H9 (cell line): ENCODE data around the gene LSS. TPM values are rescaled to one million over a fixed set of nuclear protein-coding genes. Genes with fewer than 3 reads are reported as not detected.

Source experiments
- DNase-seq: peaks from one replicate; pipeline ENCODE4 v3.0.0-alpha.2; 2017
- H2AFZ ChIP-seq: one replicate; pipeline ENCODE4 v1.6.1; 2013; ENCODE audit warnings: mild to moderate bottlenecking, low read length, control low read depth, moderate library complexity
- H2AK5ac ChIP-seq: 2 replicates; pipeline ENCODE4 v1.6.1; 2013; ENCODE audit warnings: low read length, control low read depth, mixed read lengths; ENCODE audit not compliant: insufficient read length
- H2BK120ac ChIP-seq: one replicate; pipeline ENCODE4 v1.6.1; 2013; ENCODE audit warnings: low read depth, mild to moderate bottlenecking, low read length, control low read depth, inconsistent platforms; ENCODE audit not compliant: poor library complexity, severe bottlenecking
- H2BK12ac ChIP-seq: 2 replicates; pipeline ENCODE4 v1.6.1; 2013; ENCODE audit warnings: low read length, control low read depth, mixed read lengths, low read depth; ENCODE audit not compliant: insufficient read length
- H2BK15ac ChIP-seq: 2 replicates; pipeline ENCODE4 v1.6.1; 2013; ENCODE audit warnings: low read depth, low read length, control low read depth
- H2BK20ac ChIP-seq: one replicate; pipeline ENCODE4 v1.6.1; 2013; ENCODE audit warnings: low read depth, mild to moderate bottlenecking, low read length, control low read depth, inconsistent platforms; ENCODE audit not compliant: poor library complexity, severe bottlenecking
- H2BK5ac ChIP-seq: 2 replicates; pipeline ENCODE4 v1.6.1; 2013; ENCODE audit warnings: low read length, control low read depth, mixed read lengths; ENCODE audit not compliant: insufficient read length
- H3K14ac ChIP-seq: 2 replicates; pipeline ENCODE4 v1.6.1; 2013; ENCODE audit warnings: low read length, control low read depth; ENCODE audit not compliant: insufficient read depth
- H3K18ac ChIP-seq: 2 replicates; pipeline ENCODE4 v1.6.1; 2013; ENCODE audit warnings: low read depth, mild to moderate bottlenecking, mixed read lengths, low read length, control low read depth; ENCODE audit not compliant: insufficient read length
- H3K23ac ChIP-seq: 2 replicates; pipeline ENCODE4 v1.6.1; 2013; ENCODE audit warnings: low read length, control low read depth, mixed read lengths, low read depth; ENCODE audit not compliant: insufficient read length
- H3K23me2 ChIP-seq: 2 replicates; pipeline ENCODE4 v1.6.1; 2013; ENCODE audit warnings: low read depth, mild to moderate bottlenecking, mixed read lengths, low read length, control low read depth; ENCODE audit not compliant: insufficient read length, poor library complexity, severe bottlenecking
- H3K27ac ChIP-seq: 2 replicates; pipeline ENCODE4 v1.5.1; 2013; ENCODE audit warnings: low read length, control low read depth, mixed read lengths, low read depth; ENCODE audit not compliant: insufficient read length
- H3K27me3 ChIP-seq: 2 replicates; pipeline ENCODE4 v1.6.1; 2013; ENCODE audit warnings: low read length, control low read depth, inconsistent platforms; ENCODE audit not compliant: insufficient read depth
- H3K4ac ChIP-seq: 2 replicates; pipeline ENCODE4 v1.6.1; 2013; ENCODE audit warnings: low read depth, mild to moderate bottlenecking, control low read depth, inconsistent platforms, low read length, moderate library complexity
- H3K4me1 ChIP-seq: 2 replicates; pipeline ENCODE4 v1.6.1; 2013; ENCODE audit warnings: low read length, control low read depth, inconsistent platforms; ENCODE audit not compliant: insufficient read depth
- H3K4me2 ChIP-seq: 2 replicates; pipeline ENCODE4 v1.6.1; 2013; ENCODE audit warnings: low read length, control low read depth, mixed read lengths; ENCODE audit not compliant: insufficient read length, insufficient read depth
- H3K56ac ChIP-seq: 2 replicates; pipeline ENCODE4 v1.6.1; 2013; ENCODE audit warnings: low read depth, mild to moderate bottlenecking, mixed read lengths, low read length, control low read depth; ENCODE audit not compliant: insufficient read length
- H3K79me1 ChIP-seq: 2 replicates; pipeline ENCODE4 v1.6.1; 2013; ENCODE audit warnings: low read depth, mild to moderate bottlenecking, moderate library complexity, low read length, control low read depth, inconsistent platforms; ENCODE audit not compliant: insufficient read depth, poor library complexity, severe bottlenecking
- H3K79me2 ChIP-seq: 2 replicates; pipeline ENCODE4 v1.6.1; 2013; ENCODE audit warnings: low read length, control low read depth, inconsistent platforms; ENCODE audit not compliant: insufficient read depth
- H3K9ac ChIP-seq: 2 replicates; pipeline ENCODE4 v1.6.1; 2013; ENCODE audit warnings: low read length, control low read depth, mixed read lengths; ENCODE audit not compliant: insufficient read length; ENCODE audit errors: extremely low read depth
- H3K9me3 ChIP-seq: one replicate; pipeline ENCODE4 v1.6.1; 2013; ENCODE audit warnings: low read depth, low read length, inconsistent platforms; ENCODE audit not compliant: control insufficient read depth
- H3T11ph ChIP-seq: one replicate; pipeline ENCODE4 v1.6.1; 2013; ENCODE audit warnings: mild to moderate bottlenecking, low read length, control low read depth, inconsistent platforms
- H4K20me1 ChIP-seq: one replicate; pipeline ENCODE4 v1.6.1; 2013; ENCODE audit not compliant: control insufficient read depth, insufficient read length, insufficient read depth
- H4K5ac ChIP-seq: 2 replicates; pipeline ENCODE4 v1.6.1; 2013; ENCODE audit warnings: low read depth, mild to moderate bottlenecking, mixed read lengths, low read length, control low read depth; ENCODE audit not compliant: insufficient read length
- H4K8ac ChIP-seq: replicated peaks from 2 replicates; pipeline ENCODE4 v1.6.1; 2013; ENCODE audit warnings: low read length, control low read depth, mixed read lengths, low read depth; ENCODE audit not compliant: insufficient read length
- H4K91ac ChIP-seq: 2 replicates; pipeline ENCODE4 v1.6.1; 2013; ENCODE audit warnings: low read depth, mild to moderate bottlenecking, moderate library complexity, mixed read lengths, low read length, control low read depth; ENCODE audit not compliant: insufficient read length
- H3K27ac Mint-ChIP-seq, 3 experiments: 2 replicates in 2 of 3; 3 replicates in 1 of 3; pipeline ENCODE4 v1.8.0; 2020 to 2021; ENCODE audit warnings: mixed read lengths in 3 of 3, mild to moderate bottlenecking in 1 of 3, moderate library complexity in 1 of 3
- H3K27me3 Mint-ChIP-seq: 2 replicates; pipeline ENCODE4 v1.8.0; 2021; ENCODE audit warnings: low read depth, mild to moderate bottlenecking, moderate library complexity, mixed read lengths
- H3K36me3 Mint-ChIP-seq, 3 experiments: 2 replicates in 2 of 3; 3 replicates in 1 of 3; pipeline ENCODE4 v1.8.0; 2020 to 2021; ENCODE audit warnings: low read depth in 3 of 3, mixed read lengths in 3 of 3; ENCODE audit not compliant: insufficient read depth in 1 of 3
- H3K4me1 Mint-ChIP-seq, 2 experiments: 2 replicates each; pipeline ENCODE4 v1.8.0; 2020; ENCODE audit warnings: mixed read lengths in 2 of 2
- H3K4me3 Mint-ChIP-seq, 2 experiments: 2 replicates in 1 of 2; 3 replicates in 1 of 2; pipeline ENCODE4 v1.8.0; 2020 to 2021; ENCODE audit warnings: mild to moderate bottlenecking in 2 of 2, mixed read lengths in 2 of 2, moderate library complexity in 1 of 2
- H3K9me3 Mint-ChIP-seq, 2 experiments: 2 replicates in 1 of 2; 3 replicates in 1 of 2; pipeline ENCODE4 v1.8.0; 2020; ENCODE audit warnings: mild to moderate bottlenecking in 2 of 2, mixed read lengths in 2 of 2, moderate library complexity in 1 of 2
- WGBS: extraction: QIAGEN DNeasy Blood & Tissue Kit; methylation state at CpG from one replicate; pipeline ENCODE4 v1.1.7; 2013; ENCODE audit warnings: missing lambda C conversion rate, low lambda C conversion rate, mixed read lengths; ENCODE audit not compliant: insufficient read length; ENCODE audit errors: extremely low coverage; 5-methylcytosine and 5-hydroxymethylcytosine counted together
- total RNA-seq: library from RNA; stranded (reverse); gene quantifications from 2 replicates; pipeline ENCODE4 v1.2.1, GENCODE V29; 2021
- TF ChIP-seq, protein P1 (sequence below): fragments of 200-600 bp; sonication (generic); conservative IDR thresholded peaks from 3 replicates; pipeline ENCODE4 v1.8.0; 2021; ENCODE audit warnings: antibody characterized with exemption, mild to moderate bottlenecking

LSS gene
- total RNA-seq, 1 experiment from 2014 or later: 69.2 TPM

GRCh38 chr21:46190491-46191131, 38.0 kb downstream of the LSS start:
- Histone ChIP-seq H3K14ac (no peak overlapping the region), H3K9me3 (no peaks in the 10 kb centered on the region), H4K91ac (no peak overlapping the region), H3K9ac (no peak overlapping the region), H2AK5ac (no peak overlapping the region), H3K79me1 (no peaks in the 10 kb centered on the region), H3T11ph (no peak overlapping the region), H3K27ac (no peak overlapping the region), H3K79me2 (no peaks in the 10 kb centered on the region), H3K27me3 (no peaks in the 10 kb centered on the region), H3K56ac (no peak overlapping the region), H2BK15ac (no peak overlapping the region), H4K8ac (no peak overlapping the region), H2AFZ (no peak overlapping the region), H3K4me2 (no peak overlapping the region), H3K4me1 (peaks cover 4% of the 10 kb centered on the region; the same call in 1 of the 2 replicates), H2BK12ac (no peak overlapping the region), H4K5ac (no peak overlapping the region), H2BK20ac (no peak overlapping the region), H3K23ac (no peak overlapping the region), H3K23me2 (no peaks in the 10 kb centered on the region), H2BK120ac (no peak overlapping the region), H3K18ac (no peak overlapping the region), H4K20me1 (no peaks in the 10 kb centered on the region), H2BK5ac (no peak overlapping the region), H3K4ac (no peak overlapping the region)
- DNase-seq: peak; percentile 24
- peak overlapping the region in 1 of 3 experiments; percentile 25; a peak in 1 of 7 replicates for H3K27ac Mint-ChIP-seq
- H3K36me3 Mint-ChIP-seq: peaks cover 32 to 46% (median 44%) of the 10 kb centered on the region in 3 experiments; a peak in 6 of 7 replicates
- H3K4me3 Mint-ChIP-seq: no peak overlapping the region
- no CpG with 5 or more reads among the region's 15 CpGs for WGBS
- H3K9me3 Mint-ChIP-seq: no peaks in the 10 kb centered on the region
- H3K4me1 Mint-ChIP-seq: peaks cover 16 to 26% of the 10 kb centered on the region in 2 experiments
- TF ChIP-seq, protein P1, sequence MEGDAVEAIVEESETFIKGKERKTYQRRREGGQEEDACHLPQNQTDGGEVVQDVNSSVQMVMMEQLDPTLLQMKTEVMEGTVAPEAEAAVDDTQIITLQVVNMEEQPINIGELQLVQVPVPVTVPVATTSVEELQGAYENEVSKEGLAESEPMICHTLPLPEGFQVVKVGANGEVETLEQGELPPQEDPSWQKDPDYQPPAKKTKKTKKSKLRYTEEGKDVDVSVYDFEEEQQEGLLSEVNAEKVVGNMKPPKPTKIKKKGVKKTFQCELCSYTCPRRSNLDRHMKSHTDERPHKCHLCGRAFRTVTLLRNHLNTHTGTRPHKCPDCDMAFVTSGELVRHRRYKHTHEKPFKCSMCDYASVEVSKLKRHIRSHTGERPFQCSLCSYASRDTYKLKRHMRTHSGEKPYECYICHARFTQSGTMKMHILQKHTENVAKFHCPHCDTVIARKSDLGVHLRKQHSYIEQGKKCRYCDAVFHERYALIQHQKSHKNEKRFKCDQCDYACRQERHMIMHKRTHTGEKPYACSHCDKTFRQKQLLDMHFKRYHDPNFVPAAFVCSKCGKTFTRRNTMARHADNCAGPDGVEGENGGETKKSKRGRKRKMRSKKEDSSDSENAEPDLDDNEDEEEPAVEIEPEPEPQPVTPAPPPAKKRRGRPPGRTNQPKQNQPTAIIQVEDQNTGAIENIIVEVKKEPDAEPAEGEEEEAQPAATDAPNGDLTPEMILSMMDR: no peak
- no peaks in the 10 kb centered on the region for H3K27me3 Mint-ChIP-seq
